Gastroesophageal sphincter (tissue), 3 donors: ENCODE data around the gene PARD3B.

Experiments
- EP300 ChIP-seq: sonication (generic); formaldehyde crosslinking; IDR thresholded peaks from one replicate; pipeline ENCODE4 v1.6.1; 2017; ENCODE audit warnings: antibody characterized with exemption, mild to moderate bottlenecking
- POLR2A ChIP-seq, 2 donors: fragments of 450-650 bp; IDR thresholded peaks; one replicate each; pipeline ENCODE4 v1.6.1; 2017; ENCODE audit warnings: antibody characterized with exemption in 2 of 2, mild to moderate bottlenecking in 2 of 2, moderate library complexity in 1 of 2
- POLR2AphosphoS5 ChIP-seq: sonication (generic); formaldehyde crosslinking; IDR thresholded peaks from one replicate; pipeline ENCODE4 v1.6.1; 2017; ENCODE audit warnings: antibody characterized with exemption
- TF ChIP-seq, protein P1 (sequence below), 4 experiments: fragments of 200-600 bp in 2 of 4; fragments of 450-650 bp in 2 of 4; sonication (generic) in 1 of 4; IDR thresholded peaks; one replicate each; pipeline ENCODE4 v1.5.1; 2017 to 2019; ENCODE audit warnings: antibody characterized with exemption in 4 of 4, mild to moderate bottlenecking in 2 of 4, moderate library complexity in 2 of 4

GRCh38 chr2:205176546-205176945 is 631.3 kb downstream of the PARD3B start:
- TF ChIP-seq POLR2A (IDR thresholded peaks at IDR 0.05): no peak
- TF ChIP-seq, protein P1, sequence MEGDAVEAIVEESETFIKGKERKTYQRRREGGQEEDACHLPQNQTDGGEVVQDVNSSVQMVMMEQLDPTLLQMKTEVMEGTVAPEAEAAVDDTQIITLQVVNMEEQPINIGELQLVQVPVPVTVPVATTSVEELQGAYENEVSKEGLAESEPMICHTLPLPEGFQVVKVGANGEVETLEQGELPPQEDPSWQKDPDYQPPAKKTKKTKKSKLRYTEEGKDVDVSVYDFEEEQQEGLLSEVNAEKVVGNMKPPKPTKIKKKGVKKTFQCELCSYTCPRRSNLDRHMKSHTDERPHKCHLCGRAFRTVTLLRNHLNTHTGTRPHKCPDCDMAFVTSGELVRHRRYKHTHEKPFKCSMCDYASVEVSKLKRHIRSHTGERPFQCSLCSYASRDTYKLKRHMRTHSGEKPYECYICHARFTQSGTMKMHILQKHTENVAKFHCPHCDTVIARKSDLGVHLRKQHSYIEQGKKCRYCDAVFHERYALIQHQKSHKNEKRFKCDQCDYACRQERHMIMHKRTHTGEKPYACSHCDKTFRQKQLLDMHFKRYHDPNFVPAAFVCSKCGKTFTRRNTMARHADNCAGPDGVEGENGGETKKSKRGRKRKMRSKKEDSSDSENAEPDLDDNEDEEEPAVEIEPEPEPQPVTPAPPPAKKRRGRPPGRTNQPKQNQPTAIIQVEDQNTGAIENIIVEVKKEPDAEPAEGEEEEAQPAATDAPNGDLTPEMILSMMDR (IDR thresholded peaks at IDR 0.05): no peak
- no peak for TF ChIP-seq EP300
- no peak for TF ChIP-seq POLR2AphosphoS5
